Stimulated activated CD4-positive, alpha-beta T cell treated with anti-CD3 and anti-CD28 coated beads, Interleukin-15, amount 100 ng/mL, for 48 hours (primary cell): ENCODE measurements around the gene ZNF584.
"Not testable (repeated sequence)": the region's sequence is repeated elsewhere in the genome, so short reads cannot be mapped to it uniquely, and the experiment has no call there.

Experiments used
- DNase-seq, 2 donors: peaks; one replicate each; pipeline ENCODE4 v3.0.0-alpha.2; 2020; ENCODE audit warnings: low read depth in 2 of 2

Gene ZNF584

GRCh38 chr19:58403920-58404478, 4.5 kb upstream of the ZNF584 start:
- not testable (repeated sequence) for DNase-seq

- no peak for DNase-seq
Observed at GRCh38 chr19:58406818-58407657, 1.4 kb upstream of the ZNF584 start.

- no peak for DNase-seq
Observed at GRCh38 chr19:58407658-58408151, 744 bp upstream of the ZNF584 start.

GRCh38 chr19:58409010-58409790, 751 bp downstream of the ZNF584 start:
- DNase-seq, result no peak

- no peak for DNase-seq
Observed at GRCh38 chr19:58416604-58417003, 8.2 kb downstream of the ZNF584 start.

- no peak for DNase-seq
Observed at GRCh38 chr19:58417071-58417470, 8.6 kb downstream of the ZNF584 start.

GRCh38 chr19:58428617-58429016, 20.2 kb downstream of the ZNF584 start:
- DNase-seq, result no peak

- DNase-seq, result no peak
Observed at GRCh38 chr19:58429745-58430144, 21.3 kb downstream of the ZNF584 start.

- no peak for DNase-seq
Observed at GRCh38 chr19:58434217-58434616, 25.8 kb downstream of the ZNF584 start.

- DNase-seq, result peak; percentile 90 to 95
Observed at GRCh38 chr19:58439576-58440554, 31.4 kb downstream of the ZNF584 start, which contains the start of gene ZNF132. Gene ZNF132 (minus strand): TSS chr19:58440153. CDS start chr19:58439821, 332 bp downstream.

- no peak for DNase-seq
Observed at GRCh38 chr19:58440556-58440955, 32.1 kb downstream of the ZNF584 start.

- DNase-seq, result not testable (repeated sequence)
Observed at GRCh38 chr19:58442986-58443385, 34.5 kb downstream of the ZNF584 start.

- DNase-seq, result not testable (repeated sequence)
Observed at GRCh38 chr19:58448860-58449259, 40.4 kb downstream of the ZNF584 start.

GRCh38 chr19:58449980-58450379, 41.5 kb downstream of the ZNF584 start:
- DNase-seq, result not testable (repeated sequence)

- no peak for DNase-seq
Observed at GRCh38 chr19:58450856-58451357, 42.5 kb downstream of the ZNF584 start.

GRCh38 chr19:58451358-58452101, 43.1 kb downstream of the ZNF584 start, which contains the start of gene ZNF324B:
Gene ZNF324B (plus strand): TSS chr19:58451622. CDS start chr19:58453702, 2,080 bp downstream.
- DNase-seq, result peak; percentile 91 to 92

- no peak for DNase-seq
Observed at GRCh38 chr19:58453743-58454142, 45.3 kb downstream of the ZNF584 start.

- no peak for DNase-seq
Observed at GRCh38 chr19:58455306-58455705, 46.9 kb downstream of the ZNF584 start.

- no peak for DNase-seq
Observed at GRCh38 chr19:58456111-58456510, 47.7 kb downstream of the ZNF584 start.

GRCh38 chr19:58460039-58460438, 51.6 kb downstream of the ZNF584 start:
- no peak for DNase-seq
